Measurements from ENCODE around the gene NKAIN4. TPM values are rescaled to one million over a fixed set of nuclear protein-coding genes. Genes with fewer than 3 reads are reported as not detected.

The NKAIN4 gene
- total RNA-seq, 1 donor from 2014 or later = not detected

- DNase-seq = no peak
- H3K36me3 Mint-ChIP-seq (ENCODE audit: low read depth) = no peaks in the 10 kb centered on the region
- intact Hi-C loops (cut with micrococcal nuclease) = no loop called here
- no peaks in the 10 kb centered on the region for H3K9me3 Mint-ChIP-seq
- no peak overlapping the region for H3K4me3 Mint-ChIP-seq
- no peak overlapping the region for H3K27ac Mint-ChIP-seq
- POLR2A ChIA-PET = no interaction called here
- ATAC-seq (ENCODE audit: low read depth) = no peak
- TF ChIP-seq CTCF (IDR thresholded peaks at IDR 0.05) = no peak
- peaks cover 38% of the 10 kb centered on the region for H3K27me3 Mint-ChIP-seq
- peaks cover 2% of the 10 kb centered on the region for H3K4me1 Mint-ChIP-seq
- CTCF ChIA-PET = no interaction called here
Observed at GRCh38 chr20:63246490-63247288, 7.6 kb downstream of the NKAIN4 start.

GRCh38 chr20:63244468-63244867 lies 9.8 kb downstream of the NKAIN4 start:
- POLR2A ChIA-PET = no interaction called here
- H3K9me3 Mint-ChIP-seq = no peaks in the 10 kb centered on the region
- no peak overlapping the region for H3K4me3 Mint-ChIP-seq
- H3K4me1 Mint-ChIP-seq = no peaks in the 10 kb centered on the region
- peaks cover 28% of the 10 kb centered on the region for H3K27me3 Mint-ChIP-seq
- DNase-seq = no peak
- intact Hi-C loops (cut with micrococcal nuclease) = no loop called here
- ATAC-seq (ENCODE audit: low read depth) = no peak
- H3K36me3 Mint-ChIP-seq (ENCODE audit: low read depth) = no peaks in the 10 kb centered on the region
- CTCF ChIA-PET = no interaction called here
- TF ChIP-seq CTCF (IDR thresholded peaks at IDR 0.05) = no peak
- no peak overlapping the region for H3K27ac Mint-ChIP-seq

GRCh38 chr20:63243604-63244247 lies 10.5 kb downstream of the NKAIN4 start:
- ATAC-seq (ENCODE audit: low read depth) (no peak), DNase-seq (no peak)
- Mint-ChIP-seq H3K9me3 (no peaks in the 10 kb centered on the region), H3K4me1 (no peaks in the 10 kb centered on the region), H3K27ac (no peak overlapping the region), H3K27me3 (peaks cover 21% of the 10 kb centered on the region), H3K36me3 (ENCODE audit: low read depth) (no peaks in the 10 kb centered on the region), H3K4me3 (no peak overlapping the region)
- POLR2A ChIA-PET = no interaction called here
- CTCF ChIA-PET = no interaction called here
- intact Hi-C loops (cut with micrococcal nuclease) = no loop called here
- no peak for TF ChIP-seq CTCF (IDR thresholded peaks at IDR 0.05)

GRCh38 chr20:63242736-63243135 lies 11.5 kb downstream of the NKAIN4 start:
- no peak for ATAC-seq (ENCODE audit: low read depth)
- Mint-ChIP-seq H3K36me3 (ENCODE audit: low read depth) (no peaks in the 10 kb centered on the region), H3K27me3 (peaks cover 17% of the 10 kb centered on the region), H3K27ac (no peak overlapping the region), H3K4me1 (no peaks in the 10 kb centered on the region), H3K9me3 (no peaks in the 10 kb centered on the region), H3K4me3 (no peak overlapping the region)
- intact Hi-C loops (cut with micrococcal nuclease) = no loop called here
- no peak for TF ChIP-seq CTCF (IDR thresholded peaks at IDR 0.05)
- CTCF ChIA-PET = no interaction called here
- DNase-seq = no peak
- POLR2A ChIA-PET = no interaction called here

- no peak for TF ChIP-seq CTCF (IDR thresholded peaks at IDR 0.05)
- CTCF ChIA-PET = no interaction called here
- no peaks in the 10 kb centered on the region for H3K4me1 Mint-ChIP-seq
- no peak overlapping the region for H3K27ac Mint-ChIP-seq
- H3K36me3 Mint-ChIP-seq (ENCODE audit: low read depth) = no peaks in the 10 kb centered on the region
- DNase-seq (no peak), ATAC-seq (ENCODE audit: low read depth) (no peak)
- H3K27me3 Mint-ChIP-seq = peaks cover 15% of the 10 kb centered on the region
- H3K9me3 Mint-ChIP-seq = no peaks in the 10 kb centered on the region
- intact Hi-C loops (cut with micrococcal nuclease) = no loop called here
- no peak overlapping the region for H3K4me3 Mint-ChIP-seq
- POLR2A ChIA-PET = no interaction called here
Observed at GRCh38 chr20:63241272-63241671, 13.0 kb downstream of the NKAIN4 start.

Measured in activated B cell treated with CpG ODN at 0.5 μM for 24 hours (primary cell).